Measurements from ENCODE around the gene PTPN12.

DNA sequence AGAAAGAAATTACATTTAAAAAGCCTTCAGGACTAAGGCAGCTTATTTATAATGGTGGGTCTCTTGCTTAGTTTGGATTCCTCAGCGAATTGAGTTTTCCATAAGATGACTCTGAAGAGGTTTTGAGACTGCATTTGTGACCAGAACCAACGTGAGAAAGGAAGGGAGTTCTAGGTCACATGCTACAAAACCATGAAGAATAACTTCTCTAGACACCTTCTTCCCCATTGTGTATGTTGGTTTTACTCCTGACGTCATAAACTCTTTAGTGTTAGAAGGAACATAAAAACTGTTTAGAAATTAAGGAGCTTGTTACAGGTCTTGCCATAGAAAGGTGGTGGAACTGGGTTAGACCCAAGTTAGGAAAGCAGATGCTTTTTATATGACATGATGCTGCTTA, 11.1 kb downstream of the PTPN12 start:
- TF ChIP-seq, protein P1, sequence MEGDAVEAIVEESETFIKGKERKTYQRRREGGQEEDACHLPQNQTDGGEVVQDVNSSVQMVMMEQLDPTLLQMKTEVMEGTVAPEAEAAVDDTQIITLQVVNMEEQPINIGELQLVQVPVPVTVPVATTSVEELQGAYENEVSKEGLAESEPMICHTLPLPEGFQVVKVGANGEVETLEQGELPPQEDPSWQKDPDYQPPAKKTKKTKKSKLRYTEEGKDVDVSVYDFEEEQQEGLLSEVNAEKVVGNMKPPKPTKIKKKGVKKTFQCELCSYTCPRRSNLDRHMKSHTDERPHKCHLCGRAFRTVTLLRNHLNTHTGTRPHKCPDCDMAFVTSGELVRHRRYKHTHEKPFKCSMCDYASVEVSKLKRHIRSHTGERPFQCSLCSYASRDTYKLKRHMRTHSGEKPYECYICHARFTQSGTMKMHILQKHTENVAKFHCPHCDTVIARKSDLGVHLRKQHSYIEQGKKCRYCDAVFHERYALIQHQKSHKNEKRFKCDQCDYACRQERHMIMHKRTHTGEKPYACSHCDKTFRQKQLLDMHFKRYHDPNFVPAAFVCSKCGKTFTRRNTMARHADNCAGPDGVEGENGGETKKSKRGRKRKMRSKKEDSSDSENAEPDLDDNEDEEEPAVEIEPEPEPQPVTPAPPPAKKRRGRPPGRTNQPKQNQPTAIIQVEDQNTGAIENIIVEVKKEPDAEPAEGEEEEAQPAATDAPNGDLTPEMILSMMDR (IDR thresholded peaks at IDR 0.05), result no peak
- TF ChIP-seq EZH2 (IDR thresholded peaks at IDR 0.05), result no peak
- no peak for TF ChIP-seq EZH2phosphoT487 (IDR thresholded peaks at IDR 0.05)

Data from neural progenitor cell (in vitro differentiated cells).